ENCODE measurements around the gene MBNL2. TPM values are rescaled to one million over a fixed set of nuclear protein-coding genes. Genes with fewer than 3 reads are reported as not detected.

Gene MBNL2
- total and polyA plus RNA-seq, 8 donors, result 8.9 to 66.5 (median 37.7) TPM

- no peaks in the 10 kb centered on the region for H3K27me3 ChIP-seq
- H3K9me3 ChIP-seq, result no peaks in the 10 kb centered on the region
- intact Hi-C loops (cut with DNase I), result no loop called here
- H3K27ac ChIP-seq, result no peak overlapping the region
- H3K36me3 ChIP-seq, result peaks cover 0 to 29% (median 7%) of the 10 kb centered on the region in 3 donors
- 73% methylated on average over 4 of the region's 4 CpGs for WGBS, 2 donors
- H3K4me1 ChIP-seq, result peaks cover 0 to 6% (median 0%) of the 10 kb centered on the region in 3 donors
- ATAC-seq (peak in 1 of 4 donors; percentile 34), FAIRE-seq (no peak), DNase-seq (no peak)
- TF ChIP-seq CTCF (IDR thresholded peaks at IDR 0.05), result no peak
- H3K4me3 ChIP-seq, result no peak overlapping the region
These were observed 150.8 kb downstream of the MBNL2 start for GRCh38 chr13:97372936-97373335.

GRCh38 chr13:97373787-97374186 lies 151.7 kb downstream of the MBNL2 start:
- H3K4me3 ChIP-seq, result no peak overlapping the region
- TF ChIP-seq CTCF (IDR thresholded peaks at IDR 0.05), result no peak
- no peaks in the 10 kb centered on the region for H3K9me3 ChIP-seq
- no peak for DNase-seq
- 95 to 100% methylated on average over 6 of the region's 6 CpGs for WGBS, 2 donors
- H3K36me3 ChIP-seq, result peaks cover 0 to 24% (median 7%) of the 10 kb centered on the region in 3 donors
- H3K4me1 ChIP-seq, result peaks cover 0 to 4% (median 0%) of the 10 kb centered on the region in 3 donors
- H3K27me3 ChIP-seq, result no peaks in the 10 kb centered on the region
- no peak for ATAC-seq
- no peak overlapping the region for H3K27ac ChIP-seq
- intact Hi-C loops (cut with DNase I), result no loop called here
- no peak for FAIRE-seq

- Histone ChIP-seq H3K27ac (no peak overlapping the region), H3K4me1 (no peaks in the 10 kb centered on the region), H3K9me3 (no peaks in the 10 kb centered on the region), H3K36me3 (peaks cover 0 to 14% (median 7%) of the 10 kb centered on the region in 3 donors), H3K27me3 (no peaks in the 10 kb centered on the region), H3K4me3 (no peak overlapping the region)
- DNase-seq (no peak), FAIRE-seq (no peak), ATAC-seq (no peak)
- intact Hi-C loops (cut with DNase I), result no loop called here
- TF ChIP-seq CTCF (IDR thresholded peaks at IDR 0.05), result no peak
- 95% methylated on average over 6 of the region's 6 CpGs for WGBS, 2 donors
These were observed 154.8 kb downstream of the MBNL2 start for GRCh38 chr13:97376981-97377380.

GRCh38 chr13:97379386-97379785 lies 157.3 kb downstream of the MBNL2 start:
- intact Hi-C loops (cut with DNase I), result no loop called here
- WGBS, 2 donors, result 92 to 94% methylated on average over 5 of the region's 5 CpGs
- no peaks in the 10 kb centered on the region for H3K27me3 ChIP-seq
- no peak for FAIRE-seq
- H3K4me3 ChIP-seq, result no peak overlapping the region
- H3K4me1 ChIP-seq, result no peaks in the 10 kb centered on the region
- DNase-seq, result no peak
- peaks cover 0 to 11% (median 7%) of the 10 kb centered on the region in 3 donors for H3K36me3 ChIP-seq
- H3K9me3 ChIP-seq, result no peaks in the 10 kb centered on the region
- no peak for TF ChIP-seq CTCF (IDR thresholded peaks at IDR 0.05)
- H3K27ac ChIP-seq, result no peak overlapping the region
- ATAC-seq, result no peak

- DNase-seq, result no peak
- no peak for TF ChIP-seq CTCF (IDR thresholded peaks at IDR 0.05)
- no peaks in the 10 kb centered on the region for H3K27me3 ChIP-seq
- intact Hi-C loops (cut with DNase I), result no loop called here
- no peak overlapping the region for H3K4me3 ChIP-seq
- no peak for ATAC-seq
- H3K27ac ChIP-seq, result no peak overlapping the region
- H3K4me1 ChIP-seq, result no peaks in the 10 kb centered on the region
- WGBS, 2 donors, result 89 to 91% methylated on average over 6 of the region's 6 CpGs
- H3K9me3 ChIP-seq, result no peaks in the 10 kb centered on the region
- H3K36me3 ChIP-seq, result peaks cover 0 to 5% (median 0%) of the 10 kb centered on the region in 3 donors
- FAIRE-seq, result no peak
These were observed 158.6 kb downstream of the MBNL2 start for GRCh38 chr13:97380696-97381095.
